Esophagus muscularis mucosa (tissue), 4 donors: ENCODE measurements around the gene TNFRSF6B.

Source experiments
- CTCF ChIP-seq, 3 experiments: fragments of 200-600 bp in 2 of 3; fragments of 450-650 bp in 1 of 3; sonication (generic) in 2 of 3; IDR thresholded peaks; one replicate each; pipeline ENCODE4 v1.5.1; 2017 to 2019; ENCODE audit warnings: antibody characterized with exemption in 3 of 3, mild to moderate bottlenecking in 2 of 3, moderate library complexity in 1 of 3
- EP300 ChIP-seq: sonication (generic); formaldehyde crosslinking; IDR thresholded peaks from one replicate; pipeline ENCODE4 v1.6.1; 2017; ENCODE audit warnings: antibody characterized with exemption
- POLR2A ChIP-seq: fragments of 450-650 bp; IDR thresholded peaks from one replicate; pipeline ENCODE4 v1.6.1; 2017; ENCODE audit warnings: antibody characterized with exemption, moderate library complexity, mild to moderate bottlenecking, low read depth

GRCh38 chr20:63706027-63706695 is 9.7 kb downstream of the TNFRSF6B start:
- no peak for TF ChIP-seq CTCF (IDR thresholded peaks at IDR 0.05)
- TF ChIP-seq EP300 = no peak
- TF ChIP-seq POLR2A = no peak
